ENCODE measurements around the gene FAM32A.
"Not testable (repeated sequence)": the region's sequence is repeated elsewhere in the genome, so short reads cannot be mapped to it uniquely, and the experiment has no call there.

FAM32A gene

DNA sequence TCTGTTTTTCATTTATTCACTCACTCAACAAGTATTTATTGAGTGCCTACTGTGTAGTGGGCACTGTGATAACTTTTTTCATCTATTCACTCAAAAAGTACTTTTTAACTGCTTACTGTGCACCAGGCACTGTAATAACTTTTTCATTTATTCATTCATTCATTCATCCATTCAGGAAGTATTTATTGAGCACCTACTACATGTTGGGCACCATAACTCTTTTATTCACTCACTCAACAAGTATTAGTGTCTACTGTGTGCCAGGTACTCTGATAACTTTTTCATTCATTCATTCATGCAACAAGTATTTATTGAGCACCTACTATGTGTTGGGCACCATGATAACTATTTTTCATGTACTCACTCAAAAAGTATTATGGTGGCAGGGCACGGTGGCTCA is 18.8 kb upstream of the FAM32A start:
- DNase-seq: no peak

DNA sequence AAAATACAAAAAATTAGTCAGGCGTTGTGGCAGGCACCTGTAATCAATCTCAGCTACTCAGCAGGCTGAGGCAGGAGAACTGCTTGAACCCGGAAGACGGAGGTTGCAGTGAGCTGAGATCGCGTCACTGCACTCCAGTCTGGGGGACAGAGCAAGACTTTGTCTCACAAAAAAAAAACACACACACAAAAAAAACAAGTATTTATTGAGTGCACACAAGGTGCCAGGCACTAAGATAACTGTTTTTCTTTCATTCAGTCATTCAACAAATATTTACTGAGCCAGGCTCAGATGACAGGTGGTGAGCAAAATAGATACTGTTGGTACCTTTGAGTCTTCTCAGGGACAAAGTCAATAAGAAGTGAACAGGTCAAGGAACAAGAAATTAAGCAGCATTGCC is 18.2 kb upstream of the FAM32A start:
- no peak for DNase-seq

DNA sequence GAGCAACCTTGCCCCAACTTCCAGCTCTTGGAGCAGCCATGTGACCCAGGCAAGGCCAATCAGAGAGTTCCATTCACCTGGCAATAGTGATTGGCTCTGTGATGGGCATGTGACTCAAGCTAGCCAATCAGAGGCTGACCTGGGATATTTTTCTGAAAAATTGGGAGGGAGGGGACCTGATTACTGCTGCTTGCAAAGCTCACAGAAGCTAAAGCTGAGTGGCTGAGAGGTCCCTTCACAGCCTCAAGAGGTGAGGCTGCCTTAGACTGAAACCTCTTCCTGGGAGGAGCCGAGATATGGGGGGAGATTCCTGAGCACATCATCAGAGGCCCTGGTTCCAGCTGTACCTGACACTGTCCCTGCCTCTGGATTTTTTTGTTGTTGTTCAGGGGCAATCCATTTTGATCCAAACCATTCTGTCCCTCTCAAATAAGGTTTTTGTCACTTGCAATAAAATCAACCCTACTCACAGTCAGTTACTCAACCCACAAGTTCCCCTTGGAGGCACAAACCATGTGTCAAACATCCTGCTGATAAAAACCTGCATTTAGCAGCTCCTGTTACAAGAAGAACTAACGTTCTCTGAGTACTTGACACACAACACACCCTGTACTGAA is 16.6 kb upstream of the FAM32A start:
- DNase-seq: no peak

DNA sequence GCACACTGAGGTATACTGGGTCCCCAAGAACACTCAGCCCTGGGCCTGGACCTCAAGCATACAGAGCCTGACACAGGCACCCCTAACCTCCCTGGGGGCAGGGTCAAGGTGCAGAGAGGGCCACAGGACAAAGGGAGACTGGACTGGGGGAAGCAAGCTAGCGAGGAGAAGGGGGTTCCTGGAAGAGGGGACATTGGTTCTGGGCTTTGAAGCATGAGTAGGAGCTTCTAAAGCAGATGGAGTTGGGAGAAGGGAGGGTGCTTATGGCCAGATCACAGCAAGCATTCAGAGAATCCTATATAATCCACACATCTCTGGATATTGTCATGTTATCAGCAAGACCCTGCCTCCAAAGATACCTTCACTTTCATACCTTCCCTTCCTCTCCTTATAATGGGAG is 15.1 kb upstream of the FAM32A start:
- no peak for DNase-seq

DNA sequence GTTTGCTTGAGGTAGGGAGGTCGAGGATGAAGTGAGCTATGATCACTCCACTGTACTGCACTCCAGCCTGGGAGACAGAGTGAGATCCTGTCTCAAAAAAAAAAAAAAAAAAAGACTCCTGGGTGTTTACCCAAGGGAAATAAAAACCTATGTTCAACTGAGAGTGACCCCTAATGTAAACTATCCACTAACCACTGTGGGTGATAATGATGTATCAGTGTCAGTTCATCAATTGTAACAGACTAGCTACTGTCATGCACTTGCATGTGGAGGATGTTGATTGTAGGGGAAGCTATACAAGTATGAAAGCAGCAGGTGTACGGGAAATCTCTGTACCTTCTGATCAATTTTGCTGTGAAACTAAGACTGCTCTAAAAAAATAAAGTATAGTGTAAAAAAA is 9.3 kb upstream of the FAM32A start:
- DNase-seq: no peak

DNA sequence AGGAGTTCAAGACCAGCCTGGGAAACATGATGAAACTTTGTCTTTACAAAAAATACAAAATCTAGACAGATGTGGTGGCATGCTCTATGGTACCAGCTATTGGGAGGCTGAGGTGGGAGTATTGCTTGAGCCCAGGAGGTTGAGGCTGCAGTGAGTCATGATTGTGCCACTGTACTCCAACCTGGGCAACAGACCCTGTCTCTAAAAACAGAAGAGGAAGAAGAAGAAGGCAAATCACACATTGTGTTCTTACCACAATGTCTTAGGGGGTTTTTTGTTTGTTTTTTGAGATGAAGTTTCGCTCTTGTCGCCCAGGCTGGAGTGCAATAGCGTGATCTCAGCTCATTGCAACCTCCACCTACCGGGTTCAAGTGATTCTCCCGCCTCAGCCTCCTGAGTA is 6.3 kb upstream of the FAM32A start:
- DNase-seq: not testable (repeated sequence)

DNA sequence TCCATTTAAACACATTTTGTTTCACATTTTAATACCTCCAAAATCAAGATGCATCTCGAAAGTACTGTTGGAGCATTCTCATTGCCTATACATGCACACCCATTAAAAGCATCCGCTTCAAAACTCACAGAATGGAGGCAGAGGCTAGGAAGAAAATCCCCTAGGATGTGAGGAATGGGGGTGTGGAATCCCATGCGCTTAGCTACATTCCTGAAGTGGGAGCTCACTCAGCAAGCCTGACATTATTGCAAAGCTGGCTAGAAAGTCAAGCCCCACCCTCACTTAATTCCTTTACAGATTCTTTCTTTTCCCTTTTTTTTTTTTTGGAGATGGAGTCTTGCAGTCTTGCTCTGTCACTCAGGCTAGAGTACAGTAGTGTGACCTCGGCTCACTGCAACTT is 4.6 kb upstream of the FAM32A start:
- DNase-seq: no peak

DNA sequence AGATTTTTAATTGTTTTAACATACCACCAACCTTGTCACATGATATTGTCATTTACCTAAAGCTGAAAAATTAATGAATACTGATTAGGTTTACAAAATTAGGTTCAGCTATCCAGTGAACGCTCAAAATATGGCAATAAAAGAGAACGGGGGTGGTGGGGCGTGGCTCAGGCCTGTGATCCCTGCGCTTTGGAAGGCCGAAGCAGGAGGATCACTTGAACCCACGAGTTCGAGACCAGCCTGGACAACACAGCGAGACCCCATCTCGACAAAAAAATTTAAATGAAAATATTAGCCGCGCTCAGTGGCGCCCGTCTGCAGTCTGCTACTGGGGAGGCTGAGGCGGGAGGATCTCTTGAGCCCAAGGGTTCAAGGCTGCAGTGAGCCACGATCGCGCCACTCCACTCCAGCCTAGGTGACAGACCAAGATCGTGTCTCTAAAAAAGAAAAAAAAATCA is 516 bp upstream of the FAM32A start:
- no peak for DNase-seq

DNA sequence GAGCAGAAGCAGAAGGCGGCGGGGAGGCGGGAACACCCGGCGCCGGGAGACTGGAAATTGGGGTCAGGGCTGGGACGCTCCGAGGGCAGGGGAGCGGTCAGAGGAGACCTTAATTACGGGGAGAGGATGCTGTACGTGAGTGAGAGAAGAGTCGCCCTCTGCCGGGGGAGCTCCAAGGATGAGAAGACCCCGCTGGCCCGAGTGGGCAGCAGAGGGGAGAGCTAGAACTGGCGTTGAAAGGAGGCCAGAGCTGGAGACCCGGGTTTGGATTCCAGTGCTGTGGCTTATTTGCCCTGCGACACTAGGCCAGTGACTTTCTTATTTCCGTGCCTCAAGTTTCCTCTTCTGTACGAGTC is 536 bp downstream of the FAM32A start:
- DNase-seq: peak; percentile 51

DNA sequence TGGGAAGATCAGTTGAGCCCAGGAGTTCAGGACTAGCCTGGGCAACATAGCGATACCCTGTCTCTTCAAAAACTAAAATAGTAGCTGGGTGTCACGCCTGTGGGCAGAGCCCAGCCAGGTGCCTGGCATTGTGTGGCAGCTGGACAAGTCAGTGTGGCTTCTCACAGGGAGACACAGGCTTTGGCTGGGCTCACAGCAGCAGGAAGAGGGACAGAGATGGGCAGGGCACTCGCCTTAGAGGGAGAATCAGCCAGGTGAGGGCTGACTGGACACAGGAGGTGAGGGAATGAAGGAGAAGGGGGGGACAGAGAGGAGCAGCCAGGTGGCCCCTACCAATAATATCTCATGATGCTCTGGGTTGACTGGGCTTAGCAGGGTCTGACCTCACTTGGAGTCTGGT is 3.3 kb downstream of the FAM32A start:
- DNase-seq: no peak

DNA sequence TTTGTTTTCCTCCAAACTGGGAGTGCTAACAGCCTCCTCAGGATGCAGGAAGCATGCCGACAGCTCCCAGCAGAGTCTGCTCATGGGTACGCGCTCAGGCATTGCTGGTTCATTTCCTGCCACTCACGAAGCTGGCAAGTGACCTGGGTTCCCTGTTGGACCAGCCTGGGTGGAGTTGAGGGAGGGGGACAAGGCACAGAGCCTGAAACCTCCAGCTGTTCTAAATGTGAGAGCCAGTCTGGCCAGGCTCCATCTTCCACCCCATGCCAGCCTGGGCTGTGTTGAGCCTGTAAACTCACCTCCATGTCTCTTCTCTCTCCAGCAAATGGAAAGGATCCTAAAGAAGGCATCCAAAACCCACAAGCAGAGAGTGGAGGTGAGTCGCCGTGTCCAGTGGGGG is 5.0 kb downstream of the FAM32A start:
- DNase-seq: no peak

DNA sequence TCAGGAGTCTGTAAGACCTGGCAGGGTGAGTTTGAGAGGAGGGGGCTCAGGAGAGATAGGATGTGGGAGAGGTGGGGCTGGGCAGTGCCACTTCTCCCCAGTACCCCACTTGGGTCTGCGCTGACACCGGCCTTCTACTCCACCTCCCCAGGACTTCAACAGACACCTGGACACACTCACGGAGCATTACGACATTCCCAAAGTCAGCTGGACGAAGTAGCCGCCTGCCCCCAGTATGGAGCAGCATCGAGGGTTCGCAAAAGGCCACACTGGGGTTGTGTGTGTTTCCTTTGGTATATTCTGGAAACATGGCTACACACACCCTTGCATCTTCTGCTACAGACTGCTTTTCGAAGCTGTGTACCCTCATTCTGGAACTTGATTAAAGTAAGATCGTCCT is 5.5 kb downstream of the FAM32A start:
- no peak for DNase-seq

DNA sequence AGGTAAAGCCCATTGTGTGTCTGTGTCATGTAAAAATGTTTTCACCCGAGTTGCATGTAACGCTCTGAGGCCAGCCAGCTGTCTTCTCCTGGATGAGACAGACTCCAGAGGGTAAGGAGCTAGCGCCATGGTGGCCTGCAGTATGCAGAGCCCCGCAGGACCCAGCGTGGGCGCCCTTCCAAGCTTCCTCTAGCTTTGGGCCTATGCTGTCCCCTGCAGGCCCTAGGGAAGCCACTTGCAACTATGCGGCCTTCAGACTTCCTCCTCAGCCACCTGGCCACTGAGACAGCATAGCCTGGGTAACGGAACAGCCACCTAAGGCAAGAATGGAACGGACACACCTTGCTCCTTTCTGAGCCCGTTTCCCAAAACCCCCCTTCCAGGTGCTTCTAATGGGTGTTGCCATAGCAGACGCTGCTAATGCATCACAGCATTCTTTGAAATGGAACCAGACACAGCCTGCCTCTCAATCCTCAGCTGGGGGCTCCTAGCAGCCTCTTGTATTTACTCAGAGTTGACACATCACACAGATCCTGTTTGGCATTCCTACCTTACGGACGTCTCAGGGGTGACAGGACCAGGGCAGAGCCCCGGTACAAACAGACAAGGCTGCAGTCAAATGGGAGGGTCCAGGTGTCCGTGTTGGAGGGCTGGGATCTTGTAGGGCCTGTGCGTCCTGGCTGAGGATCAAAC is 6.2 kb downstream of the FAM32A start:
- no peak for DNase-seq

DNA sequence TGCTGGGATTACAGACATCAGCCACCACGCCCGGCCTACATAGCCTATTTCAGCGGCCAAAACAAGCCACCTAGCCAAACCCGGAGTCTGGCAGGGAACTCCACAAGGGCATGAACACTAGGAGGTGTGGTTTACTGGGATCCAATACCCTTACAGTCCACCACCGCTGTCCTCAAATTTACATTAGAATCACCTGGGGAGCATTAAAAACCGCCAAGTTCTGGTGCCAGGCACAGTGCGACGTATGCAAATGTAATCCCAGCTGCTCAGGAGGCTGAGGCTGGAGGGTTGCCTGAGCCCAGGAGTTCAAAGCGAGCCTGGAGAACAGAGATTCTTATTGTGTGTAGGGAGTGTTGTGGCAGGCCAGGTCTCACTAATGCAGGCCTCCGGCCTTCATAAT is 8.3 kb downstream of the FAM32A start:
- DNase-seq: no peak

DNA sequence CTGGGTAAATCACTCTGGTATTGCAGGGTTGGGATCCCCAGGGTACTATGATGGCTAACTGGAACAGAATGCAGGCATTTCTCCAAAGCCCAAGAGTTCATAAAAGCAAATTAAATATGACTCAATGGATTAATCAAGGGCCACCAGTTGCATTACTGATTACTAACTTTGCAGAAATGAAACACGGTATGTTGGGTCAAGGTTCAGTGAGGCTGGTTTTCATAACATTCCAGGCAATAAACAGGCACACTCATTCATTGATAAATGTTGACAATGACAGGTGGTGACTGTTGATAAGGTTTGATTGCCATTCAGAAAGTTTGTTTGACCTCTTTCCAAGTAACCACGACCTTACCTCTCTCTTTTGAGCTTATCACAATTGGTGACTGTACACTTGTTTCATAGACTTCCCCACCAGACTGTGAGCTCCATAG is 12.0 kb downstream of the FAM32A start:
- DNase-seq: no peak

DNA sequence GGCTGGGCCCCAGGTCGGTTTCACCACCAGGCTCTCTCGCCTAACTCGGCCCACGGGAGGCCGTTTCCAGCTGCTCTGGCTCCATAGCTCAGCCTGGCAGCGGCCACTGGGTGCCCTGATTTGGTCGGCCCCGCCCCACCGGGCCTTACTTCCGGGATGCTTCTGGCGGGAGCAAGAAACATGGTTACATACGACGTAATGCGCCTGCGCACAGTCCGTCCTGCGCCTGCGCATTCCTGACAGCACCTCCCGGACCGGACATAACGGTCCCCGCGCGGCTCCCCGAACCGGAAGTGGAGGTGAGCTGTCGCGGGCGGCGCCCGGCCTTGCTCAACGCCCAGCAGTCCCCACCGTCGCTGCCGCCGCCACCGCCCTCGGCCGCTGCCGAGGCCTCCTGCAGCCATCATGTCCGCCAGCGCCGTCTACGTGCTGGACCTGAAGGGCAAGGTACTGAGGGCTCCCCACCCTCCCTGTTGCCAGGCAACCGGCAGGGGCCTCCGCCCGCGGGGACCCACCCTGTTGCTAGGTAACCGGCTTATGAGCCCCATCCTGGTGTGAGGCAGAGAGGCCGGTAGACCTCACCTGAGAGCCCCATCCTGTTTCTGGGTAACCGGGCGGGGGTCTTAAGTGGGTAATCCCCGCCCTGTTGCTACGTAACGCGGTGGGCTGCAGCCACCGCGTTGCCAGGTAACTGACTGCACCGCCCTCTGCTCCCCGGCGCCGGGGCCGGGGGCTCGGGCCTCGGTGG is 12.6 kb downstream of the FAM32A start, which contains the start of gene AP1M1:
Gene AP1M1 (plus strand): TSS at position 290 of the 748 bp plus-strand sequence. CDS start 116 bp downstream, at position 406.
- DNase-seq: peak; percentile 98

DNA sequence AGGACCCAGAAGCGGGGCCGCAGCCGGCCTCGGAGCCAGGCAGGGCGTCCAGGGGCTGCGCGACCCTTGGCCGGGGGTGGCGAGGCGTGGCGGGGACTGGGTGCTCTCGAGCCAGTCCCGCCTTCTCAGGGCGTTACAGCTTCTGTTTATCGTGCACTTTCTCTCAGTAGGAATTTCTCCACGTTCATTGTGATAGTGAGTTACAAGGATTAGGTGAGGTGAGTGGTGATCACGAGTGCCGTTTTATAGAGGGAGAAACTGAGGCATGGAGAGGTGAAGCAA is 13.1 kb downstream of the FAM32A start:
- DNase-seq: no peak

DNA sequence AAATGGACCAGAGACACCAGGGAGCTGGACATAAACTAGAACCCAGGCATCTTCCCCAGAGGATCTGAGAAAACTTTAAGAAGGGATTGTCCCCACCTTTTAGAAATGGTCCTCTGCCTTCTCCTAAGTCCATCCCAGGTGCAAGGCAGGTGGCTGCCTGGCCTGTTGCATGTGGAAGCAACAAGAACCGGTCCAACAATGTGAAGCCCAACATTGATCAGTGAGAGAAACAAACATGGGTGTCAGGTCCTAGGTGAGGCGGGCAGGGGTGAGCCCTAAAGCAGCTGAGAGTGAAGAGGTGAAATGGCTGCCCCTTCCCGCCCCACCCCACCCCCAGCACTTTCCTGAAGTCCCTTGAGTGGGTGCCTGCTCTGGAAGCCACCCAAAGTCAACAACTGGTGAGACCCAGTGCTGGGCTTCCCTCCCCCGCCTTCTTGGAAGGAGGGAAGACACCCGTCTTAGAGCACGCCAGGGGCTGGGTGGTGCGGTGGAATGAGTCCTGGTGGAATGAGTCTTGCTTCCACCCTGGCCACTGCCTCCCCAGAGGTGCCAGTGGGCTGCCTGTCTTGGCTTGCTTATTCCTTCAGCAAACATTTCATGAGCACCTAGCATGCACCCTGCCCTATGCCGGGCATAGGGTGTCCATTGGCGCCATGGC is 14.2 kb downstream of the FAM32A start:
- DNase-seq: no peak

DNA sequence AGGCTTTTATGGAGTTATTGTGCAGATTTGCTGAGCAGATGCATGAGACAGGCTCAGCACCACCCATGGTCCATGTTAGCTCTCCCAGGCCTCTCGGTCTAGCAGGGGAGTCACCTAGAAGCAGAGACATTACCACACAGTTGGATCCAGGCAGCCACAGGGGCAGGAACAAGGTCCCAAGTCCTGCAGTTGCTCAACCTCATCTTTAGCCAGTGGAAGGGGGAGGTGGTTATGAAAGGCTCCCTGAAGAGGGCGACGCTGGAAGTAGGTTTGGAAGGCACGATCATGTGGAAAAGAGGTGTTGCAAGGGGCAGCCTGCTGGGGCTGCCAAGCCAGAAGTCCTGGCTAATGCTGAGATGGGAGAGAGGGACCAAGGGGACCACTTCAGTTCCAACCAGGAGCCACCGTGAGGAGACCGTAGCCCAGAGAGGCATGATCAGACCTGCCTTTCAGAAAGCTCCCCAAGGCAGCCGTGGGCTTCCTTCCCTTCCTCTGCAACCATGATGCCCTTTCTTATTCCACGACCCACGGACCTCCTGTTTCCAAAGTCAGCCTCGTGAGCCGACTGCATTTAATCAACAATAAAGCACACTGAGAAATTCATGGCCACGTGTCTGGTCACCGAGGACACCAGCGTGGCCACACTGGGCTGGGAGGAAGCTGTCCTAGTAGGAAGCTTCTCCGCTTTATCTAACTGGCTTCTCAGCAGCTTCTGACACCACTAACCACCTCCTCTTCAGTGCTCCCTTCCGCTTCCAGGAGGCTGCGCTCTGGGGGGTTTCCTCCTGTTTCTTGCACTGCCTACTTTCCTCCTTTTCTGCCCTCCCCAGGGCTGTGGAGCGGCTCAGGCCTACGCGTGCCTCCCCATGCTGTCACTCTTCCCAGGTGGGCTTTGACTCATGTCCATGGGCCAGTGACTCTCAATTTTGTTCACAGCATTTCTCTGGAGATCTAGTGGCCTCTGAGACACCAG is 15.1 kb downstream of the FAM32A start:
- no peak for DNase-seq

DNA sequence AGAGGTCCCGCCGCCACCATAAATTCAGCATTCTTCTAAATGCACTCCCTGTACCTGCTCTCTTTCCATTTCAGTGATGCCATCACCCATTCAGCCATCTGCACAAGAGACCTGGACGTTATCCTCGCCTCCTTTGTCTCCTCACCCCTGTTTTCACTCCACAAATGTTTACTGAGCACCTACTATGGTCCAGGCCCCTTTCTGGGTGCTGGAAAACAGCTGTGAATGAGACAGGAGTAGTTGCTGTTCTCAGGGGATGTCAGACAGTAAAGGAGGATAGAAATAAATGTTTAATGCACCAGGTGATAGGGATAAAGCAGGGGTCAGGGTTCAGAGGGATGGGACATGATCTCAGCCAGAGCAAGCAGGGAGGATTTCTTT is 15.8 kb downstream of the FAM32A start:
- no peak for DNase-seq

DNA sequence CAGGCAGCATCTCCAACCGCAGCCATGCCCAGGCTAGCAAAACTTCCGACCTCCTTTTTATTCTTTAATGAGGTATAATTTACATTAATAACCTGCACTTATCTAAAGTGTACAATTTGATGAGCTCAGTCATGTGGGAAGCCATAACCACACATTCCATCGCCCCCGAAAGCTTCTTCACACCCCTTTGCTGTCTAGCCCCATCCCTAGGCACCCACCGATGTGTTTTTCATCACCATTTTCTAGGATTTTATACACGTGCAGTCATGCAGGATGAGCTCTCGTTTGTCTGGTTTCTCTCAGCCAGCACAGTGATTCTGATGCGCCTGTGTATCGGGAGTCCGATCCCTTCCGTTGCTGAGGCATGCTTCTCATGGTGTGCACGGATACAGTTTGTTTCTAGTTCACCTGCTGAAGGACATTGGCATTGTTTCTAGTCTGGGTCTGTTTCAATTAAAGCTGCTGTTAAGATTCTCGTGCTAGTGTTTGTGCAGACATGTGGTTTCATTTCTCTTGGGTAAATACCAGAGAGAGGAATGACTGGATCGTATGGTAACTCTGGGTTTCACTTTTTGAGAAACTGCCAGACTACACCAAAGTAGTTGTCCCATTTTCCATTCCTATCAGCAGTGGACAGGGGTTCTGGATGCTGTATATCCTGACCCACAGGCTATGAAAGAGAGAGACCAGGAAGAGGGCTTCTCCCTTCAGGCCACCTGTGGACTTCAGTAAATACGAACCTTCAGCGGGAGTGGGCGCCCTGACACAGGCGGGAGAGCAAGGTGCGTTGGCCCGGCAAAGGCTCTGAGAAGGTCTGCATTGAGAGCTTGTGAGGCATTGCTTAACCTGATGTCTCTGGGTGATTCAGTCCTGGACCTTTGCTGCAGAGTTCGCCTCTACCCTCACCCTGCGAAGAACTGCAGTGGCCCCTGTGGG is 17.4 kb downstream of the FAM32A start:
- no peak for DNase-seq

Data from activated naive CD4-positive, alpha-beta T cell treated with anti-CD3 and anti-CD28 coated beads, Interleukin-2, amount 50 U/mL, for 16 hours (primary cell).